ENCODE results near the gene IGSF21.

The IGSF21 gene

GRCh38 chr1:18107369-18108298 is at the start of gene IGSF21:
TSS of gene IGSF21 (plus strand) at chr1:18107798. CDS start at chr1:18108129, 331 bp downstream.
- DNase-seq = no peak

GRCh38 chr1:18058206-18058921 is 49.2 kb upstream of the IGSF21 start:
- DNase-seq = no peak

- no peak for DNase-seq
These were observed 48.5 kb upstream of the IGSF21 start for GRCh38 chr1:18058981-18059605.

GRCh38 chr1:18060366-18060765 is 47.2 kb upstream of the IGSF21 start:
- no peak for DNase-seq

GRCh38 chr1:18062185-18062584 is 45.4 kb upstream of the IGSF21 start:
- no peak for DNase-seq

GRCh38 chr1:18064534-18064933 is 43.1 kb upstream of the IGSF21 start:
- DNase-seq = no peak

GRCh38 chr1:18066576-18066975 is 41.0 kb upstream of the IGSF21 start:
- DNase-seq = no peak

GRCh38 chr1:18069903-18070302 is 37.7 kb upstream of the IGSF21 start:
- no peak for DNase-seq

GRCh38 chr1:18072066-18072465 is 35.5 kb upstream of the IGSF21 start:
- no peak for DNase-seq

- DNase-seq = no peak
These were observed 34.4 kb upstream of the IGSF21 start for GRCh38 chr1:18073066-18073642.

GRCh38 chr1:18077657-18078215 is 29.9 kb upstream of the IGSF21 start:
- DNase-seq = no peak

- DNase-seq = no peak
These were observed 27.5 kb upstream of the IGSF21 start for GRCh38 chr1:18079941-18080735.

GRCh38 chr1:18085387-18086074 is 22.1 kb upstream of the IGSF21 start:
- no peak for DNase-seq

GRCh38 chr1:18088077-18088594 is 19.5 kb upstream of the IGSF21 start:
- DNase-seq = no peak

- DNase-seq = no peak
These were observed 18.1 kb upstream of the IGSF21 start for GRCh38 chr1:18089488-18089887.

GRCh38 chr1:18090636-18091035 is 17.0 kb upstream of the IGSF21 start:
- no peak for DNase-seq

- DNase-seq = no peak
These were observed 15.7 kb upstream of the IGSF21 start for GRCh38 chr1:18091660-18092446.

- DNase-seq = no peak
These were observed 14.4 kb upstream of the IGSF21 start for GRCh38 chr1:18093193-18093592.

- DNase-seq = no peak
These were observed 14.0 kb upstream of the IGSF21 start for GRCh38 chr1:18093646-18094045.

- DNase-seq = no peak
These were observed 13.5 kb upstream of the IGSF21 start for GRCh38 chr1:18094096-18094495.

Measured in NCI-H446 treated with DMSO at 0.1 percent for 48 hours (cell line).